ENCODE data around the gene ARHGEF28.
A peak's percentile ranks its signal among the peaks of the same experiment; 100 is the strongest.

Gene ARHGEF28

DNA sequence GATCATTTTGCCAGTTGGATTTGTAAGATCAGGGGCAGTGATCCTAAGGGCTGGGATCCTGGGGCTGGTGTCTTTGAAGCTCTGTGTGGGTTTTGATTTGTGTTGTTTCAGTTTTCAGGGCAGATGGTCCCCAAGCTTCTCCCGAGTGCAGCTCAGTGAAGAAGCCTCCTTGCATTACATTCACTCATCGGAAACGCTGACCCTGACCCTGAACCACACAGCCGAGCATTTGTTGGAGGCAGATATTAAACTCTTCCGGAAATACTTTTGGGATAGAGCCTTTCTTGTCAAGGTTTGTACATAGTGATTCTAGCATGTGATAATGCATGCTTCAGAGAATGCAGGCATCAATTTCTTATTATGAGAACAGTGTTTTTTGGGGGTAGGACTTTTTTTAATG, 150.4 kb downstream of the ARHGEF28 start:
- FAIRE-seq (no peak), DNase-seq (ENCODE audit: insufficient read length, low spot score) (no peak)
- TF ChIP-seq, protein P1, sequence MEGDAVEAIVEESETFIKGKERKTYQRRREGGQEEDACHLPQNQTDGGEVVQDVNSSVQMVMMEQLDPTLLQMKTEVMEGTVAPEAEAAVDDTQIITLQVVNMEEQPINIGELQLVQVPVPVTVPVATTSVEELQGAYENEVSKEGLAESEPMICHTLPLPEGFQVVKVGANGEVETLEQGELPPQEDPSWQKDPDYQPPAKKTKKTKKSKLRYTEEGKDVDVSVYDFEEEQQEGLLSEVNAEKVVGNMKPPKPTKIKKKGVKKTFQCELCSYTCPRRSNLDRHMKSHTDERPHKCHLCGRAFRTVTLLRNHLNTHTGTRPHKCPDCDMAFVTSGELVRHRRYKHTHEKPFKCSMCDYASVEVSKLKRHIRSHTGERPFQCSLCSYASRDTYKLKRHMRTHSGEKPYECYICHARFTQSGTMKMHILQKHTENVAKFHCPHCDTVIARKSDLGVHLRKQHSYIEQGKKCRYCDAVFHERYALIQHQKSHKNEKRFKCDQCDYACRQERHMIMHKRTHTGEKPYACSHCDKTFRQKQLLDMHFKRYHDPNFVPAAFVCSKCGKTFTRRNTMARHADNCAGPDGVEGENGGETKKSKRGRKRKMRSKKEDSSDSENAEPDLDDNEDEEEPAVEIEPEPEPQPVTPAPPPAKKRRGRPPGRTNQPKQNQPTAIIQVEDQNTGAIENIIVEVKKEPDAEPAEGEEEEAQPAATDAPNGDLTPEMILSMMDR (IDR thresholded peaks at IDR 0.05; ENCODE audit: insufficient read depth, missing control alignments), result no peak

DNA sequence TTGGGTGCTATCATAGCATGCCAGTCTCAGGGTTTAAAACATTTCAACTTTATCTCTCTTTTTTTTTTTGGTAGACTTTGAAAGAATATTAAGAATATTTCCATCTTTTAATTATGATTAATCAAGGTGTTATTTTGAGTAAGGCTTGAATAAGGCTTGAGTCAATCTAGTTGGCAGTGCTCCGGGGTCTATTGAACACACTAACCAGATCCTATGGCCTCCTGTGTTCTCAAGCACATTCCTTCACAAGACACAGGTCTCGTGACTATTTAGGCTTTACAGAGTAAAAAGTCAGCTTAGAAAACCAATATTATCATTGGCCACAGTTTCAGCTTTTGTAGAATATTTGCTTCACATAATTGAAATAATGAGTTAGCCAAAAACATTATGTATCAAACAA, 151.2 kb downstream of the ARHGEF28 start:
- FAIRE-seq, result no peak

GRCh38 chr5:73780302-73781080, 154.5 kb downstream of the ARHGEF28 start:
- no peak for FAIRE-seq

More for the DNA sequence above, 151.2 kb downstream of the ARHGEF28 start:
- TF ChIP-seq, protein P1 (IDR thresholded peaks at IDR 0.05; ENCODE audit: insufficient read depth, missing control alignments), result no peak
- DNase-seq (ENCODE audit: insufficient read length, low spot score), result no peak

GRCh38 chr5:73781107-73781768, 155.2 kb downstream of the ARHGEF28 start:
- FAIRE-seq (no peak), DNase-seq (ENCODE audit: insufficient read length, low spot score) (no peak)
- TF ChIP-seq, protein P1 (IDR thresholded peaks at IDR 0.05; ENCODE audit: insufficient read depth, missing control alignments), result no peak

More at GRCh38 chr5:73780302-73781080, 154.5 kb downstream of the ARHGEF28 start:
- TF ChIP-seq, protein P1 (IDR thresholded peaks at IDR 0.05; ENCODE audit: insufficient read depth, missing control alignments), result no peak
- DNase-seq (ENCODE audit: insufficient read length, low spot score), result no peak

GRCh38 chr5:73783828-73784227, 157.8 kb downstream of the ARHGEF28 start:
- FAIRE-seq, result no peak
- TF ChIP-seq, protein P1 (IDR thresholded peaks at IDR 0.05; ENCODE audit: insufficient read depth, missing control alignments), result peak; percentile 27
- DNase-seq (ENCODE audit: insufficient read length, low spot score), result no peak

GRCh38 chr5:73786043-73786831, 160.2 kb downstream of the ARHGEF28 start:
- DNase-seq (ENCODE audit: insufficient read length, low spot score), result no peak
- no peak for FAIRE-seq
- TF ChIP-seq, protein P1 (IDR thresholded peaks at IDR 0.05; ENCODE audit: insufficient read depth, missing control alignments), result no peak

Data from D721Med (cell line).